HL-60 (cell line): ENCODE measurements around the gene ARHGEF37.

Source experiments
- POLR2AphosphoS5 ChIP-seq: IDR thresholded peaks from 2 replicates; pipeline ENCODE4 v1.6.1; 2012; ENCODE audit warnings: low read depth
- SPI1 ChIP-seq: IDR thresholded peaks from 2 replicates; pipeline ENCODE4 v1.6.1; 2012; ENCODE audit warnings: low read depth, mild to moderate bottlenecking, borderline replicate concordance
- TF ChIP-seq, protein P1 (sequence below): IDR thresholded peaks from one replicate; pipeline ENCODE4 v1.5.1; 2011; ENCODE audit warnings: low read length, control low read depth, inconsistent platforms; ENCODE audit not compliant: insufficient read depth
- TF ChIP-seq, protein P2 (sequence below): IDR thresholded peaks from 2 replicates; pipeline ENCODE4 v1.6.1; 2012; ENCODE audit warnings: low read depth; ENCODE audit not compliant: insufficient replicate concordance

DNA sequence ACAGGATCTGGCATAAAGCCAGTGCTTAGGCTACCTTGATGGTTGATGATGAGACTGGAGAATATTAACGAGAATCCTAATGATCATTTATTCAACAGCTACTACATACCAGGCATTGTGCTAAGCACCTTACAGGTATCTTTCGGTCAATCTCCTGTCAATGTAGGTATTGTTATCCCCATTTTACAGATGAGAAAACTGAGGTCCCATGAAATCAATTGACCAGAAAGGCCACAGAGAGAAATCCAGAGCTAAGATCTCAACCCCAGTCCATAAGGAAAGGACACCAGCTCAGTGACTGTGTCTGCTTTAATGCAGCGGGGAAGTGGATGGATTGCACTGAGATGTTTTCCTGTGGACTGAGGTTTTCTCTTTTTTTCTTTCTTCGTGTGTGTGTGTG lies 63.3 kb downstream of the ARHGEF37 start:
- TF ChIP-seq POLR2AphosphoS5 (no peak), SPI1 (no peak)
- TF ChIP-seq, protein P1, sequence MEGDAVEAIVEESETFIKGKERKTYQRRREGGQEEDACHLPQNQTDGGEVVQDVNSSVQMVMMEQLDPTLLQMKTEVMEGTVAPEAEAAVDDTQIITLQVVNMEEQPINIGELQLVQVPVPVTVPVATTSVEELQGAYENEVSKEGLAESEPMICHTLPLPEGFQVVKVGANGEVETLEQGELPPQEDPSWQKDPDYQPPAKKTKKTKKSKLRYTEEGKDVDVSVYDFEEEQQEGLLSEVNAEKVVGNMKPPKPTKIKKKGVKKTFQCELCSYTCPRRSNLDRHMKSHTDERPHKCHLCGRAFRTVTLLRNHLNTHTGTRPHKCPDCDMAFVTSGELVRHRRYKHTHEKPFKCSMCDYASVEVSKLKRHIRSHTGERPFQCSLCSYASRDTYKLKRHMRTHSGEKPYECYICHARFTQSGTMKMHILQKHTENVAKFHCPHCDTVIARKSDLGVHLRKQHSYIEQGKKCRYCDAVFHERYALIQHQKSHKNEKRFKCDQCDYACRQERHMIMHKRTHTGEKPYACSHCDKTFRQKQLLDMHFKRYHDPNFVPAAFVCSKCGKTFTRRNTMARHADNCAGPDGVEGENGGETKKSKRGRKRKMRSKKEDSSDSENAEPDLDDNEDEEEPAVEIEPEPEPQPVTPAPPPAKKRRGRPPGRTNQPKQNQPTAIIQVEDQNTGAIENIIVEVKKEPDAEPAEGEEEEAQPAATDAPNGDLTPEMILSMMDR = no peak
- TF ChIP-seq, protein P2, sequence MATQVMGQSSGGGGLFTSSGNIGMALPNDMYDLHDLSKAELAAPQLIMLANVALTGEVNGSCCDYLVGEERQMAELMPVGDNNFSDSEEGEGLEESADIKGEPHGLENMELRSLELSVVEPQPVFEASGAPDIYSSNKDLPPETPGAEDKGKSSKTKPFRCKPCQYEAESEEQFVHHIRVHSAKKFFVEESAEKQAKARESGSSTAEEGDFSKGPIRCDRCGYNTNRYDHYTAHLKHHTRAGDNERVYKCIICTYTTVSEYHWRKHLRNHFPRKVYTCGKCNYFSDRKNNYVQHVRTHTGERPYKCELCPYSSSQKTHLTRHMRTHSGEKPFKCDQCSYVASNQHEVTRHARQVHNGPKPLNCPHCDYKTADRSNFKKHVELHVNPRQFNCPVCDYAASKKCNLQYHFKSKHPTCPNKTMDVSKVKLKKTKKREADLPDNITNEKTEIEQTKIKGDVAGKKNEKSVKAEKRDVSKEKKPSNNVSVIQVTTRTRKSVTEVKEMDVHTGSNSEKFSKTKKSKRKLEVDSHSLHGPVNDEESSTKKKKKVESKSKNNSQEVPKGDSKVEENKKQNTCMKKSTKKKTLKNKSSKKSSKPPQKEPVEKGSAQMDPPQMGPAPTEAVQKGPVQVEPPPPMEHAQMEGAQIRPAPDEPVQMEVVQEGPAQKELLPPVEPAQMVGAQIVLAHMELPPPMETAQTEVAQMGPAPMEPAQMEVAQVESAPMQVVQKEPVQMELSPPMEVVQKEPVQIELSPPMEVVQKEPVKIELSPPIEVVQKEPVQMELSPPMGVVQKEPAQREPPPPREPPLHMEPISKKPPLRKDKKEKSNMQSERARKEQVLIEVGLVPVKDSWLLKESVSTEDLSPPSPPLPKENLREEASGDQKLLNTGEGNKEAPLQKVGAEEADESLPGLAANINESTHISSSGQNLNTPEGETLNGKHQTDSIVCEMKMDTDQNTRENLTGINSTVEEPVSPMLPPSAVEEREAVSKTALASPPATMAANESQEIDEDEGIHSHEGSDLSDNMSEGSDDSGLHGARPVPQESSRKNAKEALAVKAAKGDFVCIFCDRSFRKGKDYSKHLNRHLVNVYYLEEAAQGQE = no peak
